Gastroesophageal sphincter (tissue), 3 donors: ENCODE data around the gene BTBD17.

Experiments used
- POLR2AphosphoS5 ChIP-seq: sonication (generic); formaldehyde crosslinking; IDR thresholded peaks from one replicate; pipeline ENCODE4 v1.6.1; 2017; ENCODE audit warnings: antibody characterized with exemption
- TF ChIP-seq, protein P1 (sequence below), 4 experiments: fragments of 200-600 bp in 2 of 4; fragments of 450-650 bp in 2 of 4; sonication (generic) in 1 of 4; IDR thresholded peaks; one replicate each; pipeline ENCODE4 v1.5.1; 2017 to 2019; ENCODE audit warnings: antibody characterized with exemption in 4 of 4, mild to moderate bottlenecking in 2 of 4, moderate library complexity in 2 of 4

DNA sequence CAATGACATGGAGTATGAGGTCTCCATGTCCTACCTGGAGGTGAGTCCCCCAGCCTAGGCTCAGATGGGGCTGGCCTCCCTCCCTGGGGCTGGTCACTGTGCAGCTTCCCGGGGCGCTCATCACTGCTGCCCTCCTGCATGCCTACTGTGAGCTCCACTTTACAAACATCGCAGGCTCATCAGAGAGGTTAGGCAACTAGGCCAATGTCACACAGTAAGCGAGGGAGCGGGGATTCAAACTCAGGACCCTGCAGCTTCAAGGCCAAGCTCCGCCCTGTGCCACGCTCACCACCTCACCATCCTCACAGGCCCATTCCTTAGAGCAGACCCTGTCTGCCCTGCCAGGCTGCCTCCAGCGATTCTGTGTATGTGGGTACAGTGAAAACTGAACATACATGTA lies 18.5 kb downstream of the BTBD17 start:
- TF ChIP-seq, protein P1, sequence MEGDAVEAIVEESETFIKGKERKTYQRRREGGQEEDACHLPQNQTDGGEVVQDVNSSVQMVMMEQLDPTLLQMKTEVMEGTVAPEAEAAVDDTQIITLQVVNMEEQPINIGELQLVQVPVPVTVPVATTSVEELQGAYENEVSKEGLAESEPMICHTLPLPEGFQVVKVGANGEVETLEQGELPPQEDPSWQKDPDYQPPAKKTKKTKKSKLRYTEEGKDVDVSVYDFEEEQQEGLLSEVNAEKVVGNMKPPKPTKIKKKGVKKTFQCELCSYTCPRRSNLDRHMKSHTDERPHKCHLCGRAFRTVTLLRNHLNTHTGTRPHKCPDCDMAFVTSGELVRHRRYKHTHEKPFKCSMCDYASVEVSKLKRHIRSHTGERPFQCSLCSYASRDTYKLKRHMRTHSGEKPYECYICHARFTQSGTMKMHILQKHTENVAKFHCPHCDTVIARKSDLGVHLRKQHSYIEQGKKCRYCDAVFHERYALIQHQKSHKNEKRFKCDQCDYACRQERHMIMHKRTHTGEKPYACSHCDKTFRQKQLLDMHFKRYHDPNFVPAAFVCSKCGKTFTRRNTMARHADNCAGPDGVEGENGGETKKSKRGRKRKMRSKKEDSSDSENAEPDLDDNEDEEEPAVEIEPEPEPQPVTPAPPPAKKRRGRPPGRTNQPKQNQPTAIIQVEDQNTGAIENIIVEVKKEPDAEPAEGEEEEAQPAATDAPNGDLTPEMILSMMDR (IDR thresholded peaks at IDR 0.05), result no peak
- no peak for TF ChIP-seq POLR2AphosphoS5
